Colonic mucosa (tissue), 4 donors: ENCODE data around the gene HOXC12. TPM values are rescaled to one million over a fixed set of nuclear protein-coding genes. Genes with fewer than 3 reads are reported as not detected.

Experiments used
- DNase-seq: peaks from one replicate; pipeline ENCODE4 v3.0.0-alpha.2; 2020
- H3K27ac ChIP-seq: fragments of 200-600 bp; one replicate; pipeline ENCODE4 v1.8.0; 2021
- H3K27me3 ChIP-seq: fragments of 200-600 bp; one replicate; pipeline ENCODE4 v1.8.0; 2021
- H3K36me3 ChIP-seq: fragments of 200-600 bp; one replicate; pipeline ENCODE4 v1.8.0; 2021
- H3K4me1 ChIP-seq: fragments of 200-600 bp; one replicate; pipeline ENCODE4 v1.8.0; 2021; ENCODE audit warnings: mild to moderate bottlenecking
- H3K4me3 ChIP-seq: fragments of 200-600 bp; one replicate; pipeline ENCODE4 v1.8.0; 2021
- H3K9ac ChIP-seq, 2 donors: one replicate each; pipeline ENCODE4 v1.7.0; 2013; ENCODE audit warnings: control low read depth in 2 of 2, low read depth in 2 of 2, low read length in 2 of 2
- H3K9me3 ChIP-seq: fragments of 200-600 bp; one replicate; pipeline ENCODE4 v1.8.0; 2021
- intact Hi-C: fragments of 100-400 bp; cut with DNase I; formaldehyde crosslinking; loops from one replicate; pipeline ENCODE4 v1.14.1; 2022
- total RNA-seq, 2 donors: library from RNA; stranded (reverse); fragmentation: NEBNext Ultra II Directional in 1 of 2; extraction: Animal tissue kit (Norgen Biotek cat#: 25700) in 1 of 2; gene quantifications; one replicate each; pipeline ENCODE4 v1.2.1, GENCODE V29; 2021
- TF ChIP-seq, protein P1 (sequence below): fragments of 200-600 bp; IDR thresholded peaks from one replicate; pipeline ENCODE4 v1.8.0; 2022; ENCODE audit warnings: antibody characterized with exemption, mild to moderate bottlenecking
- donor health status: healthy.
- donor health status: DM: no; HTN: no; CAD: no.
- donor health status: DM: no; HTN: no; CAD: no.

HOXC12 gene
- total RNA-seq, 2 donors from 2014 or later, result not detected

DNA sequence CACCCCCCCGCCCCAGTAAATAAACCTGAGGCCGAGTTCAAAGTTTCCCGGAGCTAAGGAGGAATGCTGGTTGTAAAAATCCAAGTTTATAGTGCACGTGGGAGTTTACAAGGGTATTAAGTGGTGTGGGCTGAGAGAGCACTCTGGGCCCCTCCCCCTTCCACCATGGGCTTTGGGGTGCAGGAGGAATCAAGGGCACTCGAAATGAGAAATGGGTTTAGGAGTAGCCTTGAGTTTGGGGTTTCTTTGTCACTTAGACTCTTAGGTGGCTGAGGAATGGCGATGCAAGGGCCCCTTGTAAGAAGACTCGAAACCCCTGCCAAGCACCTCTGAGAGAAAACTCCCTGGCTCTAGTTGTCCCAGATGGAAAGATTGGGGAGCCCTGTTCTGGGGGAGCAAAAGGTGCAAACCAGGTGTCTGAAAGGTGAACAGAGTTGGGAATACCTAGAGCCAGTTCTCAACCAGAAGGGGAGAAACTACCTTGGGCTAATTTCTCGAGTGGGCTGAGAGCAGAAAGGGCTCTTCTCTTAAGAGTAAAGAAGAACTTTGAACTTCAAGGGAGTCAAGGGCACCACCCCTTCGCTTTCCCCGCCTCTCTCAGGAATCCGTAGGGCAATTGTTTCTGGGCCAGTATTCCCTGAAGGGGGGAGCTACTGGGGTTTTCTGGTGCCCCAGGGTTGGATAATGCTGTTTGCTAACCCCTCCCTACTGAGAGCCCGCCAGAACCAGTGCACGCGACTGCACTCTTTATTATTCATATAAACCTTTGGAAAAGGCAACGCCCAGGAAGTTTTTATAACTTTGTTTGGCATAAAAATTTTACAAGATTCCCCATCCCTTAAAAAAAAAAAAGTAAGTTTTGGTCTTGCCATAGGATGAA is 24.0 kb downstream of the HOXC12 start:
- Histone ChIP-seq H3K9ac (no peak overlapping the region), H3K27ac (no peak overlapping the region), H3K9me3 (no peaks in the 10 kb centered on the region), H3K4me1 (no peaks in the 10 kb centered on the region), H3K4me3 (no peak overlapping the region), H3K36me3 (no peaks in the 10 kb centered on the region), H3K27me3 (peaks cover 90% of the 10 kb centered on the region)
- TF ChIP-seq, protein P1, sequence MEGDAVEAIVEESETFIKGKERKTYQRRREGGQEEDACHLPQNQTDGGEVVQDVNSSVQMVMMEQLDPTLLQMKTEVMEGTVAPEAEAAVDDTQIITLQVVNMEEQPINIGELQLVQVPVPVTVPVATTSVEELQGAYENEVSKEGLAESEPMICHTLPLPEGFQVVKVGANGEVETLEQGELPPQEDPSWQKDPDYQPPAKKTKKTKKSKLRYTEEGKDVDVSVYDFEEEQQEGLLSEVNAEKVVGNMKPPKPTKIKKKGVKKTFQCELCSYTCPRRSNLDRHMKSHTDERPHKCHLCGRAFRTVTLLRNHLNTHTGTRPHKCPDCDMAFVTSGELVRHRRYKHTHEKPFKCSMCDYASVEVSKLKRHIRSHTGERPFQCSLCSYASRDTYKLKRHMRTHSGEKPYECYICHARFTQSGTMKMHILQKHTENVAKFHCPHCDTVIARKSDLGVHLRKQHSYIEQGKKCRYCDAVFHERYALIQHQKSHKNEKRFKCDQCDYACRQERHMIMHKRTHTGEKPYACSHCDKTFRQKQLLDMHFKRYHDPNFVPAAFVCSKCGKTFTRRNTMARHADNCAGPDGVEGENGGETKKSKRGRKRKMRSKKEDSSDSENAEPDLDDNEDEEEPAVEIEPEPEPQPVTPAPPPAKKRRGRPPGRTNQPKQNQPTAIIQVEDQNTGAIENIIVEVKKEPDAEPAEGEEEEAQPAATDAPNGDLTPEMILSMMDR, result no peak
- peak; percentile 48 for DNase-seq
- intact Hi-C loops, result no loop called here

DNA sequence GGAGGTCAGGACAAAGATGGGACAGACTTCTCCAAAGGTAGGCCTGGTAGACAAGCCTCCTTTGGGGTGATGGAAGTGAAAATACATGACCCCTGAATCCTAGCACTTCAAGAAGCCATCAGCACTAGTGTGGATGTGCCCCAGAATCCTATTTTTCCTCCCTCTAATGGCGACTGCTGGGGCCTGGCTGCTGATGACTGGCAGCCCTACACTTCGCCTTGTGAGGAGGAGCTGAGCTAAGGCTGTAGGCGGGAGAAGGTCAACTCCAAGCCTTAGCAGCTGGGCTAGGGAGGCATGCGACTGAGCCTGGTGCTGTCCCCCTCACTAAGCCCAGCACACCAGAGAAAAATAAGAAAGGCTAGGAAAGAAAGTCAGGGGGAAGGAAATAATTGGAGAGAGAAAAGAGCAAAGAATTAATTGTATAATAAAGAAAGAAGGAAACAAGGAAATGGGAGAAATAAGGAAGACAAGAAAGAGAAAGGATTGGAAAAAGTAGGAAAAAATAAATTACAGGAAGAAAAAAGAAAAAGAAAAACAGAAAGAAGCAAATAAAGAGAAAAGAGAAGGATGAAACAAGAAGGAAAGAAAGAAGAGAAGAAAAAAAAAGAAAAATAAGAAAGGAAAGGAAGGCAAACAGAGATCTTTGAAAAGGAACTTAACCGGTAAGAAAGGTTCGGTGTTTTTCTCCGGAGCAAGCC is 25.6 kb downstream of the HOXC12 start:
- H3K4me1 ChIP-seq, result no peaks in the 10 kb centered on the region
- no peak overlapping the region for H3K9ac ChIP-seq
- H3K9me3 ChIP-seq, result no peaks in the 10 kb centered on the region
- no peak overlapping the region for H3K4me3 ChIP-seq
- no peak overlapping the region for H3K27ac ChIP-seq
- peaks cover 89% of the 10 kb centered on the region for H3K27me3 ChIP-seq
- no peak for DNase-seq
- H3K36me3 ChIP-seq, result no peaks in the 10 kb centered on the region
- TF ChIP-seq, protein P1, result no peak
- intact Hi-C loops, result no loop called here

DNA sequence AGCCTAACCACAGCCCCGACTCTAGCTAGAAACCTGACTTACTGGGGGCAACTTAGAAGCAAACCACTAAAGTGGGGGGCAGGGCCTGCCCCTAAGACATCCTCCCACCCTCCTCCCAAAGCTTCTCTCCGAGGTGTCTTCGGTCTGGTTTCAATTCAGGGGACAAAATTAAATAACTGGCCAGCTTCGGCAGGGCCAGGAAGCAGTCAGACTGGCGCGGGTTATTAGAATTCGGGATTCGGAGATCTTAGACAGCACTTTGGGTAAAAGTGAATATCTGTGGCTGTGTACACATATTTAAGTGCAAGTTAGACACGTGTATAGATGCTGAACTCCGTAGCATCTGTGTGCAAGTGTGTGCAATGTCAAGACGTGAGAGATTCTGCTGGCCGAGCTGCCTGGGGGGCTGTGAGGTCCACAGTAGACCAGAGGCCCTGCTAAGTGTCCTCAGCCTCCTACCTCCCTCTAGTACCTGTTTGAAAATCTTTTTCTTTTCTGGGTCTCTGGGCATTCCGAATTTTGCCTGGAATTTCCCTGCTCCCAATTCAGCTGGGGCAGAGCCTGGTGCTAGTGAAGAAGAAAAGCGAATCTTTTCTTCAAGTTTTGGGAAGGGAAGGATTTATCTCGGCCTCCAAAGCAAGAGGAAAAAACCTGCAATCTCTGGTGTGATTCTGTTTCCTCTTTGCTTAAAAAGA is 26.2 kb downstream of the HOXC12 start:
- Histone ChIP-seq H3K27ac (no peak overlapping the region), H3K4me1 (no peaks in the 10 kb centered on the region), H3K9me3 (no peaks in the 10 kb centered on the region), H3K9ac (no peak overlapping the region), H3K4me3 (no peak overlapping the region), H3K27me3 (peaks cover 89% of the 10 kb centered on the region), H3K36me3 (no peaks in the 10 kb centered on the region)
- TF ChIP-seq, protein P1, result no peak
- DNase-seq, result no peak
- intact Hi-C loops, result no loop called here

DNA sequence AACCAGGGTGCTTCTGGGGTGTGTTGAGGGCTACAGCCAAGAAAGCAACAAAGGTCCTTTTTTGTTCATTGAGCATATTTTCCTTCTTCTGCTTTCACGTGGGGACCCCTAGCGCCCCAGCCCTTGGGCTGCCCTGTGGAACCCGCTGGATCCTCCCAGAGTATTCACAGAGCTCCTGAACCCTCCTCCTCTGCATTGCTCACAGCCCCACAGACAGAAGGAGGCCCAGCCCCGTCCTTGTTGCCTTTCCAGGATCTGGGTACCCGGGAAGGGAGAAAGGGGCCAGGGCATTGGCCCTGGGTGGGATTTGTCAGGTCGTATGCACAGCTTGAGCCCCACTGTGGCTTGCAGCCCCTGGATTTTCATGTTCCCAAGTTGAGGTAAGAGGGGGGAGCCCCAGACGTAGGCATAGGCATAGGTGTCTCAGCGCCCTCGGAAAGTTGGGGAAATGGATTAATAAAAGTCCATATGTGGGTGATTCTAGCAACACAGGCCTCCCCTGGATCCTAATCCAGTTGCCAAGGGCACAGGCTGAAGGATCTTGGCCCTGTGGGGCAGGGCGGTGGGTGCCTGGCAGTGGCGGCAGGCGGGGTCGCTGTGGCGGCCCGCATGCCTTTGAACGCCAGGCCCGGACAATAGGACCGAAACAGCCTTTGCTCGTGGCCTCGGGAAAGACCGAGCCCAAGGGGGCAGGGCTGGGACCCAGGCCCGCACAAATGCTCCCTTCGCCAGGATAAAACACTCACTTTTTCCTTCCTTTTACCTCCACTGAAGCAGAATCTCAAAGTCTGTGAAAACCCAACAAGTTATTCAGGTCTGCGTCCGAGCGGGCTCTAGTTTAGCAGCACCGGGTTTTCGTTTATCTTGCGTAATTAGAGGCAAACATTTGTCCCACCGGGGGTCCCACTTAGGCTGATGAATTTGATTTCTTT is 27.2 kb downstream of the HOXC12 start:
- TF ChIP-seq, protein P1, result no peak
- H3K4me1 ChIP-seq, result no peaks in the 10 kb centered on the region
- intact Hi-C loops, result no loop called here
- H3K36me3 ChIP-seq, result no peaks in the 10 kb centered on the region
- no peak overlapping the region for H3K27ac ChIP-seq
- no peak overlapping the region for H3K4me3 ChIP-seq
- no peak for DNase-seq
- H3K27me3 ChIP-seq, result peaks cover 89% of the 10 kb centered on the region
- no peak overlapping the region for H3K9ac ChIP-seq
- no peaks in the 10 kb centered on the region for H3K9me3 ChIP-seq
